ENCODE measurements around the gene IL4R. TPM values are rescaled to one million over a fixed set of nuclear protein-coding genes. Genes with fewer than 3 reads are reported as not detected.

The IL4R gene
- total and polyA plus RNA-seq, 7 donors = 16.9 to 177 (median 55.3) TPM

DNA sequence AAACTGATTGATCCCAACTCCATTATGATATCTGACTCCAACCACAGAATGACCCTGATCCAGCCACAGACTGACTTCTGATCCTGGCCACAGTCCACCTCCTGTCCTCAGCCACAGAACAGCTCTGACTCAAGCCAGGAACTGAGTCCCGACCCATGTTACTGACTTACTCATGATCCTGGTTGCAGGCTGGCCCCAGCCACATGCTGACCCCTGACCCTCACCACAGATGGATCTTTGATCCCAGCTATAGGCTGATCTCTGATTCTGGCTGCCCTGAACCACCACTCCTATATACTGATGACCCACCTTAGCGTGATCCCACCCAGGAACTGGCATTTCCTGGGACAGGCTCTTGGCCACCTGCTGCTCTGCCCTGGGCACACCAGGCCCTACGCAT, 56.0 kb downstream of the IL4R start:
- WGBS, 2 donors = 86 to 88% methylated on average over 3 of the region's 3 CpGs
- intact Hi-C loops (cut with DNase I) = loop anchor here (5.0 kb wide), 1 partner anchor 87 kb away; no protein-coding TSS in a partner anchor
- DNase-seq = no peak
- Histone ChIP-seq H3K4me1 (peaks cover 0 to 14% (median 8%) of the 10 kb centered on the region in 4 donors), H3K36me3 (no peaks in the 10 kb centered on the region), H3K9me3 (no peaks in the 10 kb centered on the region), H3K27ac (no peak overlapping the region), H3K4me3 (no peak overlapping the region), H3K27me3 (no peaks in the 10 kb centered on the region)
- TF ChIP-seq CTCF (IDR thresholded peaks at IDR 0.05) (no peak), EP300 (IDR thresholded peaks at IDR 0.05) (no peak), POLR2A (IDR thresholded peaks at IDR 0.05) (no peak), POLR2AphosphoS5 (IDR thresholded peaks at IDR 0.05) (no peak)

DNA sequence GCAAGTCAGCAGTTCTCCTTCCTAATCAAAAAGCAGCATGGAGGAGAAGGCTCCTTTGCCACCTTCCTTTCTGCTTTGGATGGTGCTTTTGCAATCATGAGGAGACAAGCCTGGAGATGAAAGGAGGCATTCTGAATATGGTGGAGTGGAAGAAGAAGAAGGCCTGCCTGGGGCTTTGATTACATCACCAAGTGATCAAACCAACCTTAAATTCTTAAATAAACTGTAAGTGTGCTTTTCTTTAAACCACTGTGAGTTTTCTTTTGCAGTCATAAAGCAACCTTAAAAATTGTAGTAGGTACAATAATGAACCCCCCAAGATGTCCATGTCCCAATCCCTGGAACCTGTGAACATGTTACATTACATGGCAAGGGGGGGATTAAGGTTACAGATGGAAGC, 56.5 kb downstream of the IL4R start:
- DNase-seq = no peak
- no peaks in the 10 kb centered on the region for H3K36me3 ChIP-seq
- H3K27ac ChIP-seq = no peak overlapping the region
- H3K4me3 ChIP-seq = no peak overlapping the region
- intact Hi-C loops (cut with DNase I) = no loop called here
- no peaks in the 10 kb centered on the region for H3K9me3 ChIP-seq
- no peaks in the 10 kb centered on the region for H3K27me3 ChIP-seq
- H3K4me1 ChIP-seq = peaks cover 0 to 19% (median 8%) of the 10 kb centered on the region in 4 donors
- TF ChIP-seq CTCF (IDR thresholded peaks at IDR 0.05) = no peak
- no peak for TF ChIP-seq POLR2A (IDR thresholded peaks at IDR 0.05)
- TF ChIP-seq EP300 (IDR thresholded peaks at IDR 0.05) = no peak
- TF ChIP-seq POLR2AphosphoS5 (IDR thresholded peaks at IDR 0.05) = no peak

DNA sequence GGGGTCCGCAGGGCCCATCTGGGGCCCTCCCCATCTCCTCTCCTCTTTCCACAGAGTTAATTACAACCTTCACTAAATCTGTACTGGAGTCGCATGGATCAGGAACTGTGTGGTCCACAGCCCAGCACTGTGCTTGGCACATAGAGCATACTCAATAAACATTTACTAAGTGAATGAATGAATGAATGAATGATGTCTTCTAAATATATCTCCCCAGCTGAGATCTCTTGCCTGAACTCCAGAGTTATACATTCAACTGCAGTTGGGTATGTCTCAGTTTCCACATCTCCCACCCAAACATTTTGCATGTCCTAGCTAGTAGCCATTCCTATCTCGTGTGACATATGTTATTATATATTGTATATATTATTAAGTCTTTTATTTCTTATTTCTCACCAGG, 59.5 kb downstream of the IL4R start:
- Histone ChIP-seq H3K27ac (no peak overlapping the region), H3K9me3 (no peaks in the 10 kb centered on the region), H3K36me3 (no peaks in the 10 kb centered on the region), H3K27me3 (no peaks in the 10 kb centered on the region), H3K4me1 (peaks cover 0 to 8% (median 0%) of the 10 kb centered on the region in 4 donors), H3K4me3 (no peak overlapping the region)
- intact Hi-C loops (cut with DNase I) = no loop called here
- no peak for TF ChIP-seq POLR2AphosphoS5 (IDR thresholded peaks at IDR 0.05)
- TF ChIP-seq EP300 (IDR thresholded peaks at IDR 0.05) = no peak
- no peak for TF ChIP-seq CTCF (IDR thresholded peaks at IDR 0.05)
- no peak for TF ChIP-seq POLR2A (IDR thresholded peaks at IDR 0.05)
- DNase-seq = no peak
- WGBS, 2 donors = 95 to 96% methylated on average over 3 of the region's 3 CpGs

DNA sequence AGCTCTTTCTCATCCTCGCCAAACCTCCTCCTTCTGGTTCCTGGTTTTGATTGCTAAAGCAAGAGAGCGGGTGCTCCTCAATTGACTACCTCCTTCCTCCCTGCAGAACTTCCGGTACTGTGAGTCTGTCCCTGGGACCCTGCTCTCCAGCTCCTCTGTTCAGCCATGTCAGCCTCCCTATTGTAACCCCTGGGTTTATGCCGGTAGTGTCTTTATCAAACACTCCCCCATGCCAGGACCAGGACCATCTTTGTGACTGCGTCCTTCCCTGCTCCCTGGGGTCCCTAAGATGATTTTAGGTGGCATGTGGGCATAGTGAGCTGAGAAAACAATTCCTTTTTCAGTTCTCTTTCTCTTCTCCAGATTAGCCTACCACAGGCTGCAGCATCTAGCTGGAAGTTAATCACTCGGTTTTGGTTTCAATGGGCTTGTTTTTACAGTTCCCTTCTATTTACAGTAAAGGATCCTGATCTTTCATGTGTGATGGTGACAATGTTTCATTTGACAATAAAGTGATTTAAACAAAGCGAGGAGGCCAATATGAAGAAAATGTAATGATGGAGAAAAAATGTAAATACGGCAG, 60.5 kb downstream of the IL4R start:
- H3K36me3 ChIP-seq = no peaks in the 10 kb centered on the region
- TF ChIP-seq EP300 (IDR thresholded peaks at IDR 0.05) (no peak), CTCF (IDR thresholded peaks at IDR 0.05) (no peak), POLR2AphosphoS5 (IDR thresholded peaks at IDR 0.05) (no peak), POLR2A (IDR thresholded peaks at IDR 0.05) (no peak)
- WGBS, 2 donors = 57 to 79% methylated on average over 8 of the region's 8 CpGs
- no peaks in the 10 kb centered on the region for H3K9me3 ChIP-seq
- H3K27me3 ChIP-seq = no peaks in the 10 kb centered on the region
- H3K4me3 ChIP-seq = no peak overlapping the region
- no peak for DNase-seq
- intact Hi-C loops (cut with DNase I) = no loop called here
- H3K27ac ChIP-seq = peak overlapping the region in 2 of 4 donors; percentile 9 to 23
- peaks cover 0 to 8% (median 0%) of the 10 kb centered on the region in 4 donors for H3K4me1 ChIP-seq
